ENCODE measurements around the gene IGF2R.
"Not testable (repeated sequence)": the region's sequence is repeated elsewhere in the genome, so short reads cannot be mapped to it uniquely, and the experiment has no call there.

IGF2R gene

GRCh38 chr6:159952289-159953005 lies 16.4 kb upstream of the IGF2R start:
- DNase-seq: no peak

GRCh38 chr6:159953091-159953601 lies 15.7 kb upstream of the IGF2R start:
- DNase-seq: no peak

GRCh38 chr6:159955945-159956361 lies 12.9 kb upstream of the IGF2R start:
- no peak for DNase-seq

- no peak for DNase-seq
These were observed 11.7 kb upstream of the IGF2R start for GRCh38 chr6:159957071-159957673.

- DNase-seq: no peak
These were observed 9.5 kb upstream of the IGF2R start for GRCh38 chr6:159959165-159959975.

- DNase-seq: no peak
These were observed 8.9 kb upstream of the IGF2R start for GRCh38 chr6:159959976-159960384.

- DNase-seq: no peak
These were observed 8.4 kb upstream of the IGF2R start for GRCh38 chr6:159960485-159960884.

- DNase-seq: no peak
These were observed 7.4 kb upstream of the IGF2R start for GRCh38 chr6:159961528-159961927.

GRCh38 chr6:159963111-159963510 lies 5.8 kb upstream of the IGF2R start:
- no peak for DNase-seq

- DNase-seq: no peak
These were observed 4.8 kb upstream of the IGF2R start for GRCh38 chr6:159964046-159964445.

- no peak for DNase-seq
These were observed 2.5 kb upstream of the IGF2R start for GRCh38 chr6:159966339-159966738.

GRCh38 chr6:159966981-159967380 lies 1.9 kb upstream of the IGF2R start:
- no peak for DNase-seq

GRCh38 chr6:159967621-159968020 lies 1.3 kb upstream of the IGF2R start:
- DNase-seq: not testable (repeated sequence)

- peak; percentile 43 for DNase-seq
These were observed 476 bp downstream of the IGF2R start for GRCh38 chr6:159969204-159969912.

GRCh38 chr6:159969921-159970320 lies 1.0 kb downstream of the IGF2R start:
- no peak for DNase-seq

- no peak for DNase-seq
These were observed 1.8 kb downstream of the IGF2R start for GRCh38 chr6:159970659-159971063.

- DNase-seq: no peak
These were observed 2.7 kb downstream of the IGF2R start for GRCh38 chr6:159971341-159972178.

GRCh38 chr6:159972506-159973268 lies 3.8 kb downstream of the IGF2R start:
- no peak for DNase-seq

- DNase-seq: no peak
These were observed 4.5 kb downstream of the IGF2R start for GRCh38 chr6:159973406-159973805.

- DNase-seq: no peak
These were observed 5.1 kb downstream of the IGF2R start for GRCh38 chr6:159973951-159974350.

- DNase-seq: no peak
These were observed 6.0 kb downstream of the IGF2R start for GRCh38 chr6:159974932-159975331.

Data from stimulated activated CD4-positive, alpha-beta T cell treated with anti-CD3 and anti-CD28 coated beads, Interleukin-4, amount 100 ng/mL, for 1 hour (primary cell).